GM21360 (cell line): ENCODE measurements around the gene GSC2.

Experiments used
- ATAC-seq: cut with Tn5 transposase; IDR thresholded peaks from one replicate; pipeline ENCODE4 v1.9.1; 2021; ENCODE audit warnings: mild to moderate bottlenecking, moderate library complexity; ENCODE audit not compliant: unreplicated experiment

Gene GSC2

DNA sequence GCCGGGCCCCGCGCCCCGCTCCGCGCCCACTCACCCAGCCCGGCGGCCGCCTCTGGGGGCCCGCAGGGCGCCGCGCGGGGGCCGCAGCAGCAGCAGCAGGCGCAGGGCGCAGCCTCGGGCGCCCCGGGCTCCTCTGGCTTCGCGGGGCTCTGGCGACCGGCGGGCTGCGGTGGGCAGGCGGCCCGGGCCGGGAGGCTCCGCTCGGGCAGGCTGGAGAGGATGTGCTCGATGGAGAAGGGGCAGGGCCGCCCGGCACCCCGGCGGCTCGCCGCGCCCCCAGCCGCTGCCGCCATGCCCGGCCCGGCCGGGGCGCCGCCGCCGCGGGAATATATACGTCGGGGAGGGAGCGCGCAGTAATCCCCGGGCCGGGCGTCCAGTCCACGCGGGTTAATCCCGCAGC is at the start of gene GSC2:
GSC2 (minus strand) TSS at position 302 of the 400 bp plus-strand sequence; CDS start at position 293, 9 bp downstream.
- no peak for ATAC-seq

- no peak for ATAC-seq
Measured at GRCh38 chr22:19199479-19199878, 49.4 kb upstream of the GSC2 start.

GRCh38 chr22:19197997-19198865 is 48.1 kb upstream of the GSC2 start:
- ATAC-seq = no peak

DNA sequence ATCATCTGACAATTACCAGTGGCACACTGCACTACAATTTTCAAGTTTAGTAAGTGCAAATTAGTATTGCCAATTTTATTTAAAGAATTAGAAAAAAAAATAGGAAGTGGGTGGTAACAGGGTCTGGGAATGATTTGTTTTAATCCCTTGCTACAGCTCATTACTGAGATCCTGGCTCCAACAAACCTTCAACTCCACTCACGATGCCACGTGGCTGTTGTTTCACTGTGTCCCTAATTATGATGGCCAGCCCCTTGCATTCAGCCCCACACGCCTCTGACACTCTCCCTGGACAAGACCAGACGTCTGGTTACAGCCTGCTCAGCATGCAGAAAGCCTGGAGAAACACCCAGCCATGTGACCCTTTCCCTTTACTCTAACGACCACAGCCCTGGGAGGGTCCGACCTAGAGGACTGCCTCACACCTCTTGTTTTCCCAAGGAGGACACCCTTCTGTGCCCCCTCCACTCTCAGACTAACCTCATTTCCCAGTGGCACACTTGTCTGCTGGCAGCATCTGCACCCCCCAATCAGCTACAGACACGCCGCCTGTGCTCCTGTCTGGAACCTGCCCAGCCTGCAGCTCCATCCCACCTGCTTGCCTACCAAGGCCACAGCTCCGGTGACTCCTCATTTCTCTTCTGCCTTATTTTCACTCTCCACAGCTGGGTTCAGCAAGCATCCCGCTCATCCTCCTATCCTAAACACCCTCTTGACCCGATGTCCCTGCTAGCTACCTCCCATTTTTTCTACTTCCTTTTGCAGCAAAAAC is 46.9 kb upstream of the GSC2 start:
- no peak for ATAC-seq

DNA sequence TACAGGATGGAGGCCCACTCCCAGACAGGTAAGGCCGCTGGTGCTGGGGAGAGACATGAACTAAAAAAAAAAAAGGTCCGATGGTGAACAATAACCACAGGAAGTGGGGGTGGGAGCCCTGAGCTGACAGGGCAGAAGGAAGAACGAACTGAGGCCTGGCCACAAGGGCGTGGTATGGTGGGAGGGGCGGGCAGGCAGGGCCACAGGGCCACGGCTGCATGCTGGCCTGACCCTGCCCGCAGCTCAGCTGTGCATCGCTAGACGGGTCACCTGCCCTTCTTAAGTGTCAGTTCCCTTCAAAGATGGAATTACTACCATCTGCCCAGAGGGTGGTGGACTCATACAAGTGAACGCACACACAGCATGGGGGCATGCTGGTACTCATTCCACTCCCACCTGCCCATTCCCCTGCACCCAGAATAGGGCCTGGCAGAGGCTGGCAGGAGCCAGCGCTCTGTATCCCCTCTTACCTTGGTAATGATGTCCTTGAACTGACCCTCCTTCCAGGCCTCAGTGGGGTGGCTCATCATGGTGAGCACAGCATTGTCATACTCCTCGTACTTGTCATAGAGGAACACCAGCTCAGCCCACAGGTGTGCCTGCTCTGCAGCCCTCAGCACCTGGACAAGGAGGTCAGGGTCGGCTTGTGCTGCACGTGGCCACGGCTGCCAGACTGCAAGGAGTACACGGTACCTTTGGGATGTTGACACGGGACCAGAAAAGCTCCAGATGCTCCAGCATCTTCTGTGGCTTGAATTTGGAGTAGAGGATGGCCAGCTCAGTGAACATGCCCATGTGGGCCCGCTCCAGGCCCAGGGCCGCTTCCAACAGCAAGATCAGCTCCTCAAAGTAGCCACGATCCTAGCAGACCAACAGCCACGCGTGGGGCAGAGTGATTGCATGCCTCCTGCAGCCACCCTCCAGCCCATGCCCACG is 46.0 kb upstream of the GSC2 start:
- ATAC-seq = no peak

DNA sequence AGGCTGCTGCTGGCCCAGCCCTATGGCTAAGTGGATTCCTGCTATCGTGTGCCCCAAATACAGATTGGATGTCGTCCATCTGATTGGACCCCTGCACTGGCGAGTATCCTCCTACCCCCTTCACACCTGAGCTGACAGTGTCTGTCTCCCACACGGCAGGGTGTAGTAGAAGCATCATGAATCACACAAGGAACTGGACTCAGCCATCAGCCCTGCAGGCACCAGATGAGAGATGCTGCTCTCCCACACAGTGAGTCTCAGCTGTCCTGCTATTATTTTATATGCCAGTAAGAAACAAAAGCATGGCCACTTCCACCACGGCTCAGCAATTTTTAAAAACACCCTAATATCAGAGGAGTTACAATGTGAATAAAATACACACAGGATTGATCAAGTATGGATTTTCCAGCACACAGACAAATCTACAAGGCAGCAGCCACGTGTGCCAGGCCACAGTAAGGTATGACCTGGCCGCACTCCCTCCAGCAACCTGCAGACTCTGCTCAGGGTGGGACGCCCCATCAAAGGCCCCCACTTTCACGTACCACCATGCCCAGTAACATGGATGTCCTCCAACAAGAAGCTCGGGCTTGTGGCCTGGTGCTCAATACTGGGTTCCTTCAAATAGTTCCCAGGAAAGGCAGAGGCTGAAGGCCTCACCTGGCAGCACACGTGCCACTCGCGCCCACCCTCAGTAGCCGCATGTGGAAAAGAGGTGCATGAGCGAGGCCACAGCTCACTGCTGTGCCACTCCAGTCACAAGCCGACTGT is 44.9 kb upstream of the GSC2 start:
- ATAC-seq = no peak

DNA sequence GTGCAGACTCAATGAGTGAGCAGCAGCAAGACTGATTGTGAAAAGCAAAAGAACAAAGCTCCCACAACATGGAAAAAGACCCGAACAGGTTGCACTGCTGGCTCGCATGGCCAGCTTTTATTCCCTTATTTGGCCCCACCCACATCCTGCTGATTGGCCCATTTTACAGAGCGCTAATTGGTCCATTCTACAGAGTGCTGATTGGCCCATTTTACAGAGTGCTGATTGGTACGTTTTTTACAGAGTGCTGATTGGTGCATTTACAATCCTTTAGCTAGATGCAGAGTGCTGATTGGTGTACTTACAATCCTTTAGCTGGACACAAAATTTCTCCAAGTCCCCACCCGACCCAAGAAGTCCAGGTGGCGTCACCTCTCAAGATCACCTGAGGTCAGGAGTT is 43.8 kb upstream of the GSC2 start:
- no peak for ATAC-seq

DNA sequence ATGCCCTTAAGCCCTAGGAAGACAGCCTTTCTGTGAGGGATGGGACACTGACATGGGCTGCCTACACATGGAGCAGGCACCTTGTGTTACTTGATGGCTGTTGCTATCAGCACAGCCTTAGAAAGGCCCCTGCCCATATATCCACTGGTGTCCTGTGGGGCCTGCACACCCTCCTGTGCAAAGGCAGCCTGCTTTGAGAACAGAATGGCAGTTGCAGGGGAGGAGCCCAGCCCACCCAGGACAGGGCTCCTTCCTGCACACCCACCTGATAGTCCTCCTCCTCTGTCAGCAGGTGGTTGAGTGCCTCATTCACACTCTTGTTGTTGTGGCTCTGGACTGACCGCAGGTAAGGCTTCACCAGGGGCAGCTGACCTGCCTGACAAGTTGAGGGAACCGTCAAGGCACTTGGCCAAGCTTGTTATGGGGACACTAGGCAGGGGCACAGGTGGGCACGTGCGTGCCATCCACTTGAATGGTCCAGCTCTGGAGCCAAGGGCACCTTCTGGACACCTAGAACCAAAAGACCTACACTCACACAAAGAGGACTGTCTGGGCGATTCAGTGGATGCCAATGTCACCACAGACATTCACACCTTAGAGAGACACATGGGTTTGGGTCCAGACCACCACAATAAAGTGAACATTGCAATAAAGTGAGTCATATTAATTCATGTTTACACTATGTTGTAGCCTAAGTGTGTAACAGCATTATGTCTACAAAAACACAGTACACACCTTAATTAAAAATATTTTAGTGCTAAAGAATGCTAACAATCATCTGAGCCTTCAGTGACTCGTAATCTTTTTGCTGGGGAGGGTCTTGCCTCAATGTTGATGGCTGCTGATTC is 37.8 kb upstream of the GSC2 start:
- no peak for ATAC-seq

DNA sequence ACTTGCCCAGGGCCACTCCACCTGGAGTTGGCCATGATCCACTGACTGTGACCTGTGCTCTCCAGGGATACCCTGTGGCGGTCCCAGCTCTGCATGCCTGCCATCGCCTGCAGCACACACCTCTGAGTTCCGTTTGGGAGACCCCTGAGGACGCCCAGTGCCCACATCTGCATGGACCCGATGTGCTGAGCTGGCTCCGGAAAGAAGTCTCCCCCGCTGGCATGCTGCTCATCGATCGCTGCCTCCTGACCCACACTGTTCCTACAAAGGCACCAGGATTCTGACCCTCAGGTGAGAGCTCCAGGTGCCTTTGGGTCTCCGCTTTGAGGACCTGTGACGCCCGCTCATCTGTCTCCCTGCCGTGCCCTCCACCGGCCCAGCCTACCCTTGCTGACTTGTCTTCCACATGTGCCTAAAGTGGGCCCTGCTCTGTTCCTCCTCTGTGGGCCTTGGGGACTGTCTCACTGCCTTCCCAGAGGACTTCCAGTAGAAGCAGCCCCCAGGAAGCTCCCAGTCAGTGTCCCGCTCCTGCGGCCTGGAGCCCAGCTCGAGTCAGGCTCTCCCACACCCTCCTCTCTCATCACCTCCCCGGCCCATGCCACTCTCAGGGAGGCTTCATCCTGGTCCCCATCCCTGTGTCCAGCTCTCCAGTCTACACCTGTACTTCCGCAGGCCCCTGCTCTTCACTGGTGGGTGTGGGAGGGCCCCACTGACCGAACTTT is 34.3 kb upstream of the GSC2 start:
- no peak for ATAC-seq

- no peak for ATAC-seq
Measured at GRCh38 chr22:19183216-19183615, 33.1 kb upstream of the GSC2 start.

DNA sequence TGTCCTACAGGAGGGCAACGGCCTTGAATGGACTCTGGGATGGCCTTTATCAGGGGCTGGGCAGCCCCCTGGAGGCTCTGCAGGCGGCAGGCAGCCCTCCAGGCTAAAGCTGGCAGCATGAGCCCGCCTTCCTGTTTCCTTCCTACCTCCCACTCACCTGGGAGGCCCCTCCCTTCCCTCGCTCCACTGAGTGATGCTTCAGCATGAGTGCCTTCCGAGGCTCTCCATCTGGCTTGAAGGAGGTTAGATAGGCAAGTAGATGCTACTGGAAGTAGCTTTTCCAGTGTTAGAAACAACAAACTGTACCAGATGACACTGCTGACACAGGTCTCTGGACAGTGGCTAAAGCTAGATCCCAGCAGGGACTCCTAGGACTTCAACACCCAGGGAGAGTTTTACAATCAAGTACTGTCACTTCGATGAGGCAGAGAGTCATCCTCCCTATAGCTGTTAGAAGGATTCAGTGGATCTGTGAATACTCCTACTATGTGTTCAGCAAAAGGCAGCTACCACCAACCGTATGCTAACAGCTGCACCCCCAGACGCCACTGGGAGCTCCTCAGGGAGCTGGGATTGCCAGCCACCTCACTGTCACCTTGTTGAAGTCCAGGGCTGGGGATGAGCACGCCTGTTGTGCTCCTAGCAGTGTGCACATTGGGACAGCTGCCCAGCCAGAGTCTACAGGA is 32.5 kb upstream of the GSC2 start:
- ATAC-seq = no peak

DNA sequence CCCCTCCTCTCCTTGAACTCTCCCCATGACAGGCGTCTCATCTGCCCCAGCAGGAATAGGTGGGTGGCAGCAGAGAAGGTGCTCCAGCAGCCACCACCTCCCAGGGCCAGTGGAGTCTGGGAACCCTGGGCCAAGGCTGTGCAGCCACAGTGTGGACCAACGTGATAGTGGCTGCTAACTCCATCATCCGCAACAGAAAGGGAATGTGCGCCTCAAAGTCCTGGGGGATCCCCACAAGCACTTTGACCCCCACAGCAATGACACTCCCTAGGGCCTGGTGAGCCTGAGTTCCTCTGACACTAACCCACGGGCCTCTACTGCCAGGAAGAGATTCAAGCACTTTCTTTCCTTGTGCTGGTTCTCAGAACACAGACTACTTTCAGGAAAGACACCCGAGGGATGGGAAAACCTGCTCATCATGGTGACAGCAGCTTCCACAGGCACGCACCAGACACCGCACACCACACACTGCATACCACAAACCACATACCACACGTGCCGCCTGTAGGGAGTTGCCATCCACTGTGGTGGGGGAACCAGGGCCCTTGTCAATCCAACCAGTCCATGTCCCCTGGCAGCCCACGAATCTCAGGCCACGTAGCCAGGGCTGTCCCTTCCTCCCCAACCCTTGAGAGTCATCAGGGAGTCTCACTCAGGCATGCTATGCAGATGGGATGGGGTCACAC is 31.8 kb upstream of the GSC2 start:
- ATAC-seq = no peak

GRCh38 chr22:19180740-19181410 is 30.8 kb upstream of the GSC2 start:
- ATAC-seq = no peak

DNA sequence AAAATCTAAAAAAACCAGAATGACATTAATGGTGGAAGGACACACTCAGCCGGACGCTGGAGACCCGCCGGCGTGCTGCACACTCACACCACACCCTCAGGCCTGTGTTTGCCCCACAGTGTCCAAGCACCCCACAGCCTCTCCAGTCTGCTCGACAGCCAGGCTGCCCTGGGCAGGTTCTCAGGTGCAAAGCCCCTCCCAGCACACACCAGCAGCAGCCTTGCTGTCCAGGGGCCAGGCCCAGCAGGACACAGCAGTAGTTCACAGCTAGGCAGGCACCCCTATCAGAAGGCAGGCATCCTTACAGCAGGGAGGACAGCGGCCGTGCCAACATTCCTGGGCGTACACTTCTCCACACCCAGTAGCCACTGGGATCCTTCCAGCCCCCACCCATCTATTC is 30.1 kb upstream of the GSC2 start:
- ATAC-seq = no peak

- ATAC-seq = peak; percentile 33
Measured at GRCh38 chr22:19179497-19180048, 29.5 kb upstream of the GSC2 start.

DNA sequence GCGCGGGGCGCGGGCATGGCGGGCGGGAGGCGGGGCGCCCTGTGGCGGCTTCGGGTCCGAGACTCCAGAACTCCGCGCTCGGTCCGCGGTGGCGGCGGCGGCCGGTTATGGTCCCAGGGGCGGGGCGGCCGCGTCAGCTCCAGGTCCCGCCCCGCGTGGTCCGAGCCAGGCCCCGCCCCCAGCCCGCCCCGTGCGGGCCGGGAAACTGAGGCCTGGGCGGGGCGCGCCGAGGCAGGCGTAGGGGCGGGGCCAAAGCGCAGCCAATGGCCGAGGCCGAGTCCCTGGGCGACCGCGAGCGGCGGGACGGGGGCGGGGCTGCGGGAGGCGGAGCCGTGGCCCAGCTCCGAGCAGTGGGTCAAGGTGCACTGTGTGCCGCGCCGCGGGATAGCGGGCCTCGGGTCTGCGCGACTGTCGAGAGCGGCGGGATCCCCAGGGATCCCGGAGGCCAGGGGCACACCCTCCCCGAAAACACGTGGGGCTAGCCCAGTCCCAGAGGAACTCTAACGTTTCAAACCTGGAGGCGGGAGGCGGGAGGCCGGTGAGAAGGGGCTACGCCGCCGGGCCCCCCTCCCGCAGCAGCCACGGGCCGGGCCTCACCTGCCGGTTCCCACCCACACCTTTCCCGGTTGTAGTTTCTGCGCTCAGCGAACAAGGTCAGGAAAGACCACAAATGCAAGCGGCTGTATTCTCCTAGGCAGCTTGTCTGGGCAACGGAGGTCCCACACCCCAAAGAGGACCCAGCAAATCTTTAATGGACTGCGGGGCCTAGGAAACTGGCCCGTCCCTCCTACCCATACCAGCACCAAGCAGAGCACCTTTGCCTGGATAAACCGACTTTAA is 28.8 kb upstream of the GSC2 start, which contains the start of gene SLC25A1:
SLC25A1 (minus strand) TSS at position 80 of the 840 bp plus-strand sequence; CDS start at position 17, 63 bp downstream.
- peak; percentile 64 for ATAC-seq
